GM19397 (cell line): ENCODE data around the gene ZBTB21.

ENCODE experiments used
- ATAC-seq: cut with Tn5 transposase; IDR thresholded peaks from one replicate; pipeline ENCODE4 v1.9.1; 2021; ENCODE audit warnings: mild to moderate bottlenecking, moderate library complexity; ENCODE audit not compliant: unreplicated experiment

ZBTB21 gene

GRCh38 chr21:42040411-42041180 lies 30.4 kb upstream of the ZBTB21 start:
- ATAC-seq: no peak

DNA sequence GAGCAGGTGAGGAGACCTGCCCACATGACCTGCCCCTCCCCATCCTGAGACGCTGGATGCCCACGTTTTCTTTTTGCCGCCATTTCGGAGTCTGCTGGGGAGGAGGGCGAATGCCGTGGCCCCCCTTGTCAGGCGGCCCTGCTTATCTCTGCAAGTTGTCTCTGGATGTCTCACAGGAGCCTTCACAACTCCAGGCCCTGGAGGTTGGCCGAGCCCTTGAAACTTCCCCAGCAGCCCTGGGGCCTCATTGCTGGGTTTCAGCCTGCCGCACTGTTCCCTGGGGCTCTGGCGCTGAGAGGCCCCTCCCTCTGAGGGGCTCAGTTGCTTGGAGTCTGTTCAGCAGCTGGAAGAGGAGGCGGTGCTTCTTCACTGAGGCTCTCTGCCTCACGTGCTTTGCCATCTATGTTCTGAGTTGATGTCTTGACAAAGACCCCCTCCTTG lies 29.8 kb upstream of the ZBTB21 start:
- no peak for ATAC-seq

DNA sequence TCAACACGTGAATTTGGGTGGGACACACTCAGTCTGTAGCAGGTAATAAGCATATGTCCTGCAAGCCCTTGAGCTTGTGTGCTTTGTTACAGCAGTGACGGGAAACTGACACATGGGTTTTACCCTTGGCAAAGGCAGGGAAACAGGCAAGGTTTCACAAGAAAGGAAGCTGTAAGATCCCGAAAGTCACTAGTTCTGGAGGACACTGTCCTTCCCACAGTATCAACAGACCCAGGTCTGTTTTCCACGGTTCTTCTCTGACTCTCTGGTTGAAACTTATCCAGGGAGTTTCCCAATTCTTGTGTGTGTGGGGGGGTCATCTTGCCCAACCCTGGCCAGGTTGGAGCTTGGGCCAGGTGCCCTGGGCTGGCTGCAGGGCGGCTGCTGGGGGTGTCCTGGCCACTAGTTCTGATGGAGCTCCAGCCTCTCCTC lies 29.3 kb upstream of the ZBTB21 start:
- no peak for ATAC-seq

GRCh38 chr21:42038826-42039425 lies 28.8 kb upstream of the ZBTB21 start:
- ATAC-seq: no peak

DNA sequence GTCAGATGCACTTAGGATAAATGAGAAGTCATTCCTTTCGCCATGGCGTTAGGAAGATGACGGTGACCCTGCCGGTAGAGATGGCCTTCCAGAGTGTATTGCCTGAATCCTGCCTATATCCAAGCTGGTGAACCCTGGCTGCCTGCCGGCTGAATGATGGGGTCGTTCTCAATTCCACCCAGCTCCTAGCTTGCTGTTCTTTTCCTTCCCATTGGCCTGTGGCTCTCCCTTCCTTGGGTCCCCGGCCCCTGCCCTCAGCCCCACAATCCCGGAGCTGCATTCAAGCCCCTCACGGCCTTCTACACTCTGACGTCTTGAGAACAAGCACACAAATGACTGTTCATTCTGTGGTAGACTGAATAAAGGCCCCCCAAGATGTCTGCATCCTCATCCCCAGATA lies 28.2 kb upstream of the ZBTB21 start:
- no peak for ATAC-seq

DNA sequence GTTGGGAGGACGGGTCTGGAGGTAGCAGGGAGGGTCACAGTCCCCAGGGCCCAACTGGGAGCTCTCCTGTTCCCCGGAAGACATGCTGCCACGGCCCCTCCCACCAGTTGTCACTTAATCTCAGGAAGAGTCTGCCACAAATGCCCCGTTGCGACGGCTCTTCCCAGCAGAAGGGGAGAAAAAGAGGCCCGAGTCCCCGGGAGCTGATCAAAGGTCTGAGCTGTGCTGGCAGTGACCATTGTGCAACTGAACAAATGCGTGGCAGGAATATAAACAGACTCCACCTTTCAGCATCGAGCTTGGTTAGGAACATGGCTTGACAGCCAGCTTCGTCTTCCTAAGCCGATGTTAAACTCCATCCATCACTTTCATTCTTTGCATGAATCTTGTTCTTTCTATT lies 27.8 kb upstream of the ZBTB21 start:
- ATAC-seq: no peak

- no peak for ATAC-seq
These were observed 27.4 kb upstream of the ZBTB21 start for GRCh38 chr21:42037516-42037915.

GRCh38 chr21:42036313-42036712 lies 26.2 kb upstream of the ZBTB21 start:
- ATAC-seq: no peak

GRCh38 chr21:42032968-42033367 lies 22.8 kb upstream of the ZBTB21 start:
- ATAC-seq: no peak

DNA sequence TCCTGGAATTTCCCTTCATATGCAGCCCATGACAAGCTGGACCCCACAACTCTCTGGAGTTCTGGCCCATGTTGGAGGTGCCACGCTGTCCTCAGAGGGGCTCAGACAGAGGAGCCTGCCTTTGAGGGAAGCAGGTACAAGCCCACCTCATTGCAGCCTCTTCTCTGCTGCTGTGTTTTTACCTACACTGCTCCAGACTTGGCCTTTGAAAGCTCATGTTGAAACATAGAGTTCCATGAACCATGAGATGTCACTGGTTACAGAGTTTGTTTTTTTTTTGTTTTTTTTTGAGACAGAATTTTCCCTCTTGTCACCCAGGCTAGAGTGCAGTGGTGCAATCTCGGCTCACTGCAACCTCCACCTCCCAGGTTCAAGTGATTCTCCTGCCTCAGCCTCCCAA lies 22.1 kb upstream of the ZBTB21 start:
- ATAC-seq: no peak

DNA sequence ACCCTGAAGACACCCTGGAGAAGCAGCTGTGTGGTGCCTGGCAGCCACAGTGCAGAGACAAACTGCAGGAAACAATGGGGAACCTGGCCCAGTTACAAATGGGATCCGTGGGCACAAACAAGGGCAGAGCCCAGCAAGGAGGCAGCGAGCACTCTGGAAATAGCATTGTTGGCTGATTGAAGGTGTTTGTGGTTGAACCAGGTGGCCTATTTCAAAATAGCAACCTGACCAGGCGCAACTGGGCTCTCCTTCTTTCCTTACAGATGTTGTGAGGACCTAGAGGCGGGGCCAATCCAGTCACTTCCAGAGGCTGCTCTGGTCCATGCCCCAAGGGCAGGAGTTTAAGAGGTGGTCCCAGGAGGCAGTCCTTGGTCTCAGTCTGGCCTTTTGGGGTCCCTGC lies 21.7 kb upstream of the ZBTB21 start:
- ATAC-seq: no peak

DNA sequence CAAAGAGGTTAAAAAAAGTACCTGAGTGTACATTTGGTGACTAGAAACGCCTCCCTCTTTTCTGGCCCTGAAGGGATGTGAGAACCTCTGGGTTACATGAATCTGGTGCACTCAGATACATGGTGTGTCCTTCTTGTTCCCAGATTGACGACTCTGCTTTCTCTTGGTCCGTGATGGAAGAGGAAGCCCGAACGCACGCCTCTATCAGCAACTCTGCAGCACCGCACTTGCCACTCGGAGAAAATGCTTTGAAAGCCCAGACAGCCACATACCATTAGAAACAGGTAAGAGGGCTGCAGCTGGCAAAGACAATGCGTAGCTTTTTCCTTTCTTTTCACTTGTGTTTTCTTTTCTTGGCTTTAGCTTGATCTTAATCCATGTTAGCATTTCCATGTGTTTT lies 21.1 kb upstream of the ZBTB21 start:
- ATAC-seq: no peak

- ATAC-seq: no peak
These were observed 20.2 kb upstream of the ZBTB21 start for GRCh38 chr21:42030311-42030710.

- no peak for ATAC-seq
These were observed 18.7 kb upstream of the ZBTB21 start for GRCh38 chr21:42028766-42029425.

DNA sequence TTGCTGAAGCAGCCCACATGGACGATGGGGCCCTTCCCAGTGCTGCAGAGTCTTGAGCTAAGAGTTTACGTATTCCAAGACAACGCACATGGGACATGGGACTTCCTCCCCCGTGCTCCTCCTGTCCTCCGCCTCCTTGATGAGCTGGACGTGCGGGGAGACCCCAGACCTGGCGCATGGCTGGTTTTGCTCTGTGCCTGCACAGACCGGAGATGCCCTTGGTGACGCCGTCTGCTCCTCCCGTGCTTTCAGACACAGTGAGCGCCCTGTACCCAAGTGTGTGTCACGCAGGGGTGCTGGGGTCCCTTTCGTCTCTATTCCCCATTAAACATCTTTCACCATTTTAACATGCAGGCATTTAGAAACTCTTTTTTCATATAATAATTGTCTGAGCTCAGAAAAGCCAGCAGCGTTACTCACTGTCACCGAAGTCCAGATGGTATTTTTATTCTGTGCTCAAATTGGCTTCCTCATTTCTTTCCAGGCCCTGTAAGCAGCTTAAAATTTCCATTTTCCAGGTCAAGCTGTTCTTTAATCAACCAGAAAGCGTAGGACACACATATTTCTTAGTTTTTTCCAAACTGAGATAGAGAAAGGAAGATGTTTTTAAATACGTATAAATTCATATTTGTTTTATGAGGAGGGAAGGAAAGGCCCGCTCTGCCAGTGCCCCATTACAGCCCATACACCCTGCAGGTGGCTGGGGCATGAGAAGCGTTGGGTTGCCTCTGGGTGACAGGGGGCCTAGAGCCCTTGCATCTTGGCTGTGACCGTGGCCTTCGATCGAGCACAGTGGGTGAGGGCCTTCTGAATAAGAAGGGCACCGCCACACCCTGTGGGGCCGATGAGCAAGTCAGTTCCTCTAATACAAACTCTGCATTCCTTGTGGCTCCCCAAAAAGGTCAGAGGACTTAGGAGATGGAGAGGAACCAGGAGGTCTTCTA lies 17.9 kb upstream of the ZBTB21 start:
- no peak for ATAC-seq

DNA sequence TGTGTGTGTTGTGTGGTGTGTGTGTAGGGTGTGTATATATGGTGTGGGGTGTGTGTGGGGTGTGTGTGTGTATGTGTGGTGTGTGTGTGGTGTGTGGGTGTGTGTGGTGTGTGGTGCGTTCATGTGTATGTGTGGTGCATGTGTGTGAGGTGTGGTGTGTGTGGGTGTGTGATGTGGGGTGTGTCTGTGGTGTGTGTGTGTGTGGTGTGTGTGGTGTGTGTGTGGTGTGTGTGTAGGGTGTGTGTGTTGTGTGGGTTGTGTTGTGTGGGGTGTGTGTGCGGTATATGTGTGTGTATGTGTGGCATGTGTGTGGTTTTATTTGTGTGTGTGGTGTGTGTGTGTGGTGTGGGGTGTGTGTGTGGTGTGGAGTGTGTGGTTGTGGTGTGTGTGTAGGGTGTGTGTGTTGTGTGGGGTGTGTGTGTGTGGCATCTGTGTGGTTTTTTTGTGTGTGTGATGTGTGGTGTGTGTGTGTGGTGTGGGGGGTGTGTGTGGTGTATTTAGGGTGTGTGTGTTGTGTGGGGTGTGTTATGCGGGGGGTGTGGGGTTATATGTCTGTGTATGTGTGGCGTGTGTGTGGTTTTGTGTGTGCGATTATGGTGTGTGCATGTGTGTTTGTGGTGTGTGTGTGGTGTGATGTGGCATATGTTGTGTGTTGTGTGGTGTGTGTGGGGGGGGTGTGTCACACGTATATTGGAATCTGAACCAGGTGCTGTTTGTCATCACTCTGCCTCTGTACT lies 17.1 kb upstream of the ZBTB21 start:
- no peak for ATAC-seq

- no peak for ATAC-seq
These were observed 15.9 kb upstream of the ZBTB21 start for GRCh38 chr21:42026082-42026435.

GRCh38 chr21:42025376-42026081 lies 15.4 kb upstream of the ZBTB21 start:
- ATAC-seq: no peak

GRCh38 chr21:42022906-42023305 lies 12.7 kb upstream of the ZBTB21 start:
- no peak for ATAC-seq

DNA sequence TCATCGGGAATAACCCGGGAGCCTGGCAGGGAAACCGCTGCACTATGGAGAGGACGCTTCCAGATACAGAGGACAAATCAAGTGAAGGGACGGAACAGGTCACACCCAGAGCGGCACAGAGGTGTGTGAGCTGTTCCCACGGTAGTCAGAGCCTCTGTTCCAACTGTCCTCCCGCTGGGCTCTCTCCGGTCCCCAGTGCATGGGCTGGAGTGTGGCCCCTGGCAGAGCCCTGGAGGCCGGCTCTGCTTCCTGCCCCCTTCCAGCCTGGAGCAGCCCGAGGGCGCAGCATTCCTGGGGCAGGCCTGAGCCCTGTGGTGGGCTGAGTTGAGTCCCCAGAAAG lies 11.9 kb upstream of the ZBTB21 start:
- no peak for ATAC-seq
